Caco-2 (cell line): Measurements from ENCODE around the gene ZNF710. TPM values are rescaled to one million over a fixed set of nuclear protein-coding genes. Genes with fewer than 3 reads are reported as not detected.

ENCODE experiments used
- BruUV-seq: library from RNA; stranded (reverse); fragments of 400-500 nt; replicated peaks from 2 replicates; lab custom pipeline; 2021; lab: Mats Ljungman, UMichigan
- CTCF ChIA-PET: fragments of 300-600 bp; sonication (Branson Sonifier 250); formaldehyde crosslinking; loops from one replicate; lab custom pipeline; 2022; ENCODE audit warnings: antibody characterized with exemption; lab: Charles Lee
- POLR2A ChIA-PET: fragments of 300-600 bp; sonication (Branson Sonifier 250); formaldehyde crosslinking; loops from one replicate; lab custom pipeline; 2022; ENCODE audit warnings: antibody characterized with exemption; lab: Charles Lee
- DNase-seq, 2 experiments: peaks; one replicate each; pipeline versions ENCODE4 v3.0.0 to v3.0.0-alpha.2; 2020 to 2022
- H3K27me3 ChIP-seq: replicated peaks from 2 replicates; pipeline ENCODE4 v1.6.0; 2011; ENCODE audit warnings: low read length; ENCODE audit not compliant: control insufficient read depth, insufficient read depth
- H3K36me3 ChIP-seq: 2 replicates; pipeline ENCODE4 v1.5.1; 2011; ENCODE audit warnings: low read length; ENCODE audit not compliant: control insufficient read depth, insufficient read depth
- H3K4me1 ChIP-seq: fragments of 250-450 bp; sonication (Bioruptor Pico); 2 replicates; pipeline ENCODE4 v1.5.1; 2020; ENCODE audit warnings: mild to moderate bottlenecking
- H3K4me3 ChIP-seq: 2 replicates; pipeline ENCODE4 v1.5.1; 2011; ENCODE audit warnings: low read depth, mild to moderate bottlenecking, control low read depth, low read length
- H3K9me3 ChIP-seq: fragments of 250-450 bp; sonication (Bioruptor Pico); 2 replicates; pipeline ENCODE4 v1.5.1; 2020; ENCODE audit warnings: mild to moderate bottlenecking, moderate library complexity
- H3K27ac Mint-ChIP-seq: one replicate; pipeline ENCODE4 v1.8.0; 2022; ENCODE audit warnings: mixed read lengths; ENCODE audit not compliant: unreplicated experiment
- H3K27me3 Mint-ChIP-seq: one replicate; pipeline ENCODE4 v1.8.0; 2022; ENCODE audit warnings: mixed read lengths; ENCODE audit not compliant: insufficient read depth, unreplicated experiment
- H3K36me3 Mint-ChIP-seq: one replicate; pipeline ENCODE4 v1.8.0; 2022; ENCODE audit warnings: mild to moderate bottlenecking, mixed read lengths; ENCODE audit not compliant: insufficient read depth, unreplicated experiment
- H3K4me1 Mint-ChIP-seq: one replicate; pipeline ENCODE4 v1.8.0; 2022; ENCODE audit warnings: low read depth, mixed read lengths; ENCODE audit not compliant: unreplicated experiment
- H3K4me3 Mint-ChIP-seq: one replicate; pipeline ENCODE4 v1.8.0; 2022; ENCODE audit warnings: mild to moderate bottlenecking, moderate library complexity, mixed read lengths; ENCODE audit not compliant: unreplicated experiment
- H3K9me3 Mint-ChIP-seq: one replicate; pipeline ENCODE4 v1.8.0; 2022; ENCODE audit warnings: mixed read lengths; ENCODE audit not compliant: unreplicated experiment
- intact Hi-C: fragments of 100-400 bp; cut with micrococcal nuclease; formaldehyde crosslinking; loops from one replicate; pipeline ENCODE4 v1.10.0; 2022; ENCODE audit not compliant: unreplicated experiment
- total RNA-seq: library from RNA; stranded (reverse); gene quantifications from 2 replicates; pipeline ENCODE4 v1.2.3, GENCODE V29; 2022
- TF ChIP-seq, protein P1 (sequence below), 2 experiments: fragments of 200-600 bp in 1 of 2; IDR thresholded peaks; 1 replicate in 1 of 2; 2 replicates in 1 of 2; pipeline versions ENCODE4 v1.5.1 to v1.8.0; 2011 to 2022; ENCODE audit warnings: antibody characterized with exemption in 1 of 2, control low read depth in 1 of 2, inconsistent platforms in 1 of 2, low read depth in 1 of 2, low read length in 1 of 2, mild to moderate bottlenecking in 1 of 2, moderate library complexity in 1 of 2; ENCODE audit not compliant: insufficient read depth in 1 of 2, severe bottlenecking in 1 of 2, unreplicated experiment in 1 of 2

The ZNF710 gene
- total RNA-seq, 1 experiment from 2014 or later = 21.4 TPM

DNA sequence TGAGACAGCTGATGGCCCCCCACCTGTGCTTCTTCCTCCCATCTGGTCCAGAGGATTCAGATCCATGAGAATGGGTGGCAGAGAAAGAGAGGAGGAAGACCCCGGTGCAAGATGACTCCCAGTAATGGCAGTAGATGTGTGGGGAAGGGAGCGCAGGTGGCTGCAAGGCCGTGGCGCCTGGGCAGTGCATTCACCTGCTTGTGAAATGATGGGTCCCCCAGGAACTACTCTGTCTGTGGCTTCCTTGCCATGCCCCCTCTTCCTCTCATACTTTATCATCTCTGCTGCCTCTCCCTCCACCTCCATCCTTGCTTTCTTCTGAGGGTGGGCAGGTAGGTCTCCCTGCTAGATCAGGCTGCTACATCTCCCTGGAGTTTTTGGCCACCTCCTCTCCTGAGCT is 23.3 kb downstream of the ZNF710 start:
- no peak for DNase-seq
- Histone ChIP-seq H3K27me3 (no peaks in the 10 kb centered on the region), H3K4me3 (no peak overlapping the region), H3K4me1 (peaks cover 14% of the 10 kb centered on the region), H3K9me3 (no peaks in the 10 kb centered on the region), H3K36me3 (no peaks in the 10 kb centered on the region)
- Mint-ChIP-seq H3K4me1 (peaks cover 16% of the 10 kb centered on the region), H3K9me3 (no peaks in the 10 kb centered on the region), H3K27ac (no peak overlapping the region), H3K4me3 (no peak overlapping the region), H3K27me3 (no peaks in the 10 kb centered on the region), H3K36me3 (no peaks in the 10 kb centered on the region)
- no TSS peak for BruUV-seq
- TF ChIP-seq, protein P1, sequence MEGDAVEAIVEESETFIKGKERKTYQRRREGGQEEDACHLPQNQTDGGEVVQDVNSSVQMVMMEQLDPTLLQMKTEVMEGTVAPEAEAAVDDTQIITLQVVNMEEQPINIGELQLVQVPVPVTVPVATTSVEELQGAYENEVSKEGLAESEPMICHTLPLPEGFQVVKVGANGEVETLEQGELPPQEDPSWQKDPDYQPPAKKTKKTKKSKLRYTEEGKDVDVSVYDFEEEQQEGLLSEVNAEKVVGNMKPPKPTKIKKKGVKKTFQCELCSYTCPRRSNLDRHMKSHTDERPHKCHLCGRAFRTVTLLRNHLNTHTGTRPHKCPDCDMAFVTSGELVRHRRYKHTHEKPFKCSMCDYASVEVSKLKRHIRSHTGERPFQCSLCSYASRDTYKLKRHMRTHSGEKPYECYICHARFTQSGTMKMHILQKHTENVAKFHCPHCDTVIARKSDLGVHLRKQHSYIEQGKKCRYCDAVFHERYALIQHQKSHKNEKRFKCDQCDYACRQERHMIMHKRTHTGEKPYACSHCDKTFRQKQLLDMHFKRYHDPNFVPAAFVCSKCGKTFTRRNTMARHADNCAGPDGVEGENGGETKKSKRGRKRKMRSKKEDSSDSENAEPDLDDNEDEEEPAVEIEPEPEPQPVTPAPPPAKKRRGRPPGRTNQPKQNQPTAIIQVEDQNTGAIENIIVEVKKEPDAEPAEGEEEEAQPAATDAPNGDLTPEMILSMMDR (IDR thresholded peaks at IDR 0.05; ENCODE audit: insufficient read depth in 1 of 2, low read depth in 1 of 2, low read length in 1 of 2, severe bottlenecking in 1 of 2, unreplicated experiment in 1 of 2) = no peak
- POLR2A ChIA-PET = no interaction called here
- intact Hi-C loops = no loop called here
- CTCF ChIA-PET = no interaction called here

DNA sequence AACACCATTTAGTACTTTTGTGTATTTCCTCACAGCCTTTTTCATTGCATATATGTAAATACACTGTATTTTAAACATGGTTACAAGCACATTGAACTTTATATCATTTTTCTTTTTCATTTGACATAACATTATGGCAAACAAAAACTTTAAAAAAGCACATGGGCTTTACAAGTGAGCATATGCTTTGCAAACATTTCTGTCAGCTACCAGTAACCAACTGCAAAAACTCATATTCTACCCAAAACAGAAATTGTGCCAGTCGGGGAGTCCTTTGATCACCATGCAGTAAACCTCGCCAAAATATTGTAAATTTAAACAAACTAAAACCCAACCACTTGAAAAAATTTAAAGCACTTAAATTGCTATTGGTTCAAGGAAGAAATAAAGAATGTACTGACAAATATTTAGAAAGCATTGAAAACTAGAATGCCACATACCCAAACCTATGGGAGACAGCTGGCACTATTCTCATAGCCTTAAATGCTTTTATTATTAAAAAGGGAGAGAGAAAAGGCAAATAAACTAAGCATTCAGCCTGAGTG is 24.4 kb downstream of the ZNF710 start:
- intact Hi-C loops = no loop called here
- TF ChIP-seq, protein P1 (IDR thresholded peaks at IDR 0.05; ENCODE audit: insufficient read depth in 1 of 2, low read depth in 1 of 2, low read length in 1 of 2, severe bottlenecking in 1 of 2, unreplicated experiment in 1 of 2) = no peak
- CTCF ChIA-PET = no interaction called here
- Histone ChIP-seq H3K36me3 (no peaks in the 10 kb centered on the region), H3K27me3 (no peaks in the 10 kb centered on the region), H3K4me1 (peaks cover 18% of the 10 kb centered on the region), H3K9me3 (no peaks in the 10 kb centered on the region), H3K4me3 (no peak overlapping the region)
- DNase-seq = no peak
- BruUV-seq = no TSS peak
- H3K36me3 Mint-ChIP-seq = no peaks in the 10 kb centered on the region
- H3K4me3 Mint-ChIP-seq = no peak overlapping the region
- no peaks in the 10 kb centered on the region for H3K27me3 Mint-ChIP-seq
- POLR2A ChIA-PET = interaction anchor here (0.6 kb wide), 1 partner anchor 493 kb away, joined by 4 read pairs; no protein-coding TSS in a partner anchor
- peaks cover 12% of the 10 kb centered on the region for H3K4me1 Mint-ChIP-seq
- H3K9me3 Mint-ChIP-seq = no peaks in the 10 kb centered on the region
- H3K27ac Mint-ChIP-seq = no peak overlapping the region

DNA sequence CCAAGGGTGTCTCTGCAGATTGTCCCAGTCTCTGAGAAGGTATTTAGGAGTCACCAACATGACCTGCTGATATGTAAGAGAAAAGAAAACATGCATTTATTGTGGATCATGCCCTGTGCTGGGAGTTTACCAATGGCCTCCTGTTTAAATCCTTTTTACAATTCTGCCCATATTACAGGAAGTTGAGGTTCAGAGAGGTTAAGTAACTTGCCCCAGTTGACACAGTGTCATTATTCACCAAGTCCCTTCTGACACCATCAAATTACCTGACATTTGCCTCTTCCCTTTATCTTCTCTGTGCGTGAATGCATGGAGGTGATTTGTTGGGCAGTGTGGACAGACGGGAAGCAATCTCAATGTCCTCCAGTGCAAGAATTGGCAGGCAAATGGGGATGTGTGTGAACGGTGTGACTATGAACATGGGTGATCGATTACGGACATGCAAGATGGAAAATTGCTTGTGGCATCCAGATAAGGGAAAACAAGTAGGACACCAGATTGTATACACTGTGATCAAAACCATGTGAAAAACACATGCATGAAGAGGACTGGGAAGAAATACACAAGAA is 27.3 kb downstream of the ZNF710 start:
- ChIA-PET CTCF (no interaction called here), POLR2A (no interaction called here)
- intact Hi-C loops = no loop called here
- BruUV-seq = no TSS peak
- Mint-ChIP-seq H3K9me3 (no peaks in the 10 kb centered on the region), H3K36me3 (no peaks in the 10 kb centered on the region), H3K27ac (peak overlapping the region; percentile 31), H3K27me3 (no peaks in the 10 kb centered on the region), H3K4me3 (no peak overlapping the region), H3K4me1 (peaks cover 12% of the 10 kb centered on the region)
- no peaks in the 10 kb centered on the region for H3K27me3 ChIP-seq
- no peak for DNase-seq
- peaks cover 18% of the 10 kb centered on the region for H3K4me1 ChIP-seq
- H3K4me3 ChIP-seq = no peak overlapping the region
- H3K9me3 ChIP-seq = no peaks in the 10 kb centered on the region
- TF ChIP-seq, protein P1 (IDR thresholded peaks at IDR 0.05; ENCODE audit: insufficient read depth in 1 of 2, low read depth in 1 of 2, low read length in 1 of 2, severe bottlenecking in 1 of 2, unreplicated experiment in 1 of 2) = no peak
- H3K36me3 ChIP-seq = no peaks in the 10 kb centered on the region
